Activated CD4-positive, alpha-beta T cell treated with anti-CD3 and anti-CD28 coated beads, Interleukin-2, amount 10 ng/mL, durations not matched to agents 24 days and 14 days (primary cell): ENCODE measurements around the gene ALDH3A2. TPM values are rescaled to one million over a fixed set of nuclear protein-coding genes. Genes with fewer than 3 reads are reported as not detected.

Experiments used
- DNase-seq: peaks from one replicate; pipeline ENCODE4 v3.0.0; 2022
- H3K27ac Mint-ChIP-seq: one replicate; pipeline ENCODE4 v1.8.0; 2022; ENCODE audit warnings: mild to moderate bottlenecking, mixed read lengths
- H3K27me3 Mint-ChIP-seq: one replicate; pipeline ENCODE4 v1.8.0; 2022; ENCODE audit warnings: mixed read lengths
- H3K36me3 Mint-ChIP-seq: one replicate; pipeline ENCODE4 v1.8.0; 2022; ENCODE audit warnings: low read depth, mild to moderate bottlenecking, mixed read lengths
- H3K4me1 Mint-ChIP-seq: one replicate; pipeline ENCODE4 v1.8.0; 2021; ENCODE audit warnings: mixed read lengths
- H3K4me3 Mint-ChIP-seq: one replicate; pipeline ENCODE4 v1.8.0; 2022; ENCODE audit warnings: mild to moderate bottlenecking, moderate library complexity, mixed read lengths
- H3K9me3 Mint-ChIP-seq: one replicate; pipeline ENCODE4 v1.8.0; 2021; ENCODE audit warnings: mixed read lengths
- intact Hi-C: fragments of 100-400 bp; cut with micrococcal nuclease; formaldehyde crosslinking; loops from one replicate; pipeline ENCODE4 v1.15.1; 2023
- total RNA-seq: library from RNA; stranded (reverse); gene quantifications from 2 replicates; pipeline ENCODE4 v1.2.3, GENCODE V29; 2022

The ALDH3A2 gene
- total RNA-seq, 1 donor from 2014 or later: 34.3 TPM

DNA sequence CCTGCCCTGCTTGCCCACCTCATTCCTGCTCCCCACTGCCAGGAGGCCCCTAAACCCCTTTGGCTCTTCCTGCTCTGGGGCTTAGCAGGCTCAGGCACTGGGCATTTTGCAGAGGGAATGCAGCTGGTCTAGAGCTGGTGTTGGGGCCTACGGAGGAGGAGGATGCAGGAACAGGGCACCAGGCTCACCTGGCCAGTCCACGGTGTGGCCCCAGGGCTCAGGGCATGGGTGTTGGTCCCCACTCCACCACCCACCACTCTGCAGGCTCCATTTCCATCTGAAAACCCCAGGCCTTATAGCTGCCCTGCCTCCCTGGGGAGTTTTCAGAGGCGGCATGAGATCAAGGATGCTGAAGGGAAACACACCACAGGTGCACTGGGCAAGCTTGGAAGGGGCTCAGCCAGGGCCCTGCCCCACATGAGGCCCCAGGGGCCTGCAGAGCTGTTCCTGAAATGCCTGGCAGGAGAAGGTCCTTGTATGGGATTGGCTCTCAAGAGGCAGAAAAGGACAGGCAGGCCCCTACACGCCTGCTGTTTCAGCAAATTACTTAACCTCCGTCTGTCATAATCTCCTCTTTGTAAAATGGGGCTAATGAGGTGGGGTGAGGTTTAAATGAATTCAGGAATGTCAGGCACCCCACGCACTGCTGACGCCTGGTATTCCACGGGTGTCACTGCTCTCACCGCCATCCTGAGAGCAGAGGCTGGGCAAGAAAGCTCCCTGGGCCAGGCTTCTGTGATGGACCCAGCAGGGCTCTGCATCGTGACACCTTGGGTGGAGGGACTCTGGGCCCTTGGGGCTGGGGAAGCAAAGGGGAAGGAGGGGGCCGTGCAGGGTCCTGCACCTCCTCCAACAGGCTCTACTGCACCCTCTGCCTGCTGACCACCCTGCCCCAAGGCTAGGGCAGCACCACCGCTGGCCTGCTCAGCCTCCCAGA is 58.5 kb downstream of the ALDH3A2 start:
- no peaks in the 10 kb centered on the region for H3K9me3 Mint-ChIP-seq
- H3K27ac Mint-ChIP-seq: no peak overlapping the region
- no peaks in the 10 kb centered on the region for H3K27me3 Mint-ChIP-seq
- no peaks in the 10 kb centered on the region for H3K4me1 Mint-ChIP-seq
- intact Hi-C loops: no loop called here
- DNase-seq: no peak
- no peaks in the 10 kb centered on the region for H3K36me3 Mint-ChIP-seq
- no peak overlapping the region for H3K4me3 Mint-ChIP-seq

DNA sequence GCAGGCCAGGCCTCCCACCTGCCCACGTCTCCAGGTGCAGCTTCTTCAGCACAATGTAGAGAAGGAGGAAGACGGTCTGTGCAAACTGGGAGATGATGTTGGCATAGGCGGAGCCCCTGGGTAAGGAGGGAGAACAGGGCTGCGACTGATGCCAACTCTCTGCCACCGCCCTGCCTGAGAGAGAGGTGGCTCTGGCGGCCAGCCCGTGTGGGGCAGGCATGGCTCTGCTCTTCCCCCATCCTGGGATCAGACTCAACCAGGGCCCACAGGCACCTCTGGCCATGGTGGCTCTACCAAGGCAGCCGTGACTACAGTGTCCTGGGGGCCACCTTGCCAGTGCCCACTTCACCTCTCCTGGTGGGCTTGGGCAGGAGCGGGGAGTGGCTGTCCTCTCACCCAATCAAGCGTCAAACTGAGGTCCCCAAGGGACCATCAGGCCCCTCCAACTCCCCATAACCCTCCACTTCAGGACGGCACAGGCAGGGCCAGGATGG is 59.2 kb downstream of the ALDH3A2 start:
- intact Hi-C loops: no loop called here
- Mint-ChIP-seq H3K36me3 (no peaks in the 10 kb centered on the region), H3K9me3 (no peaks in the 10 kb centered on the region), H3K4me3 (no peak overlapping the region), H3K4me1 (no peaks in the 10 kb centered on the region), H3K27ac (no peak overlapping the region), H3K27me3 (no peaks in the 10 kb centered on the region)
- no peak for DNase-seq

DNA sequence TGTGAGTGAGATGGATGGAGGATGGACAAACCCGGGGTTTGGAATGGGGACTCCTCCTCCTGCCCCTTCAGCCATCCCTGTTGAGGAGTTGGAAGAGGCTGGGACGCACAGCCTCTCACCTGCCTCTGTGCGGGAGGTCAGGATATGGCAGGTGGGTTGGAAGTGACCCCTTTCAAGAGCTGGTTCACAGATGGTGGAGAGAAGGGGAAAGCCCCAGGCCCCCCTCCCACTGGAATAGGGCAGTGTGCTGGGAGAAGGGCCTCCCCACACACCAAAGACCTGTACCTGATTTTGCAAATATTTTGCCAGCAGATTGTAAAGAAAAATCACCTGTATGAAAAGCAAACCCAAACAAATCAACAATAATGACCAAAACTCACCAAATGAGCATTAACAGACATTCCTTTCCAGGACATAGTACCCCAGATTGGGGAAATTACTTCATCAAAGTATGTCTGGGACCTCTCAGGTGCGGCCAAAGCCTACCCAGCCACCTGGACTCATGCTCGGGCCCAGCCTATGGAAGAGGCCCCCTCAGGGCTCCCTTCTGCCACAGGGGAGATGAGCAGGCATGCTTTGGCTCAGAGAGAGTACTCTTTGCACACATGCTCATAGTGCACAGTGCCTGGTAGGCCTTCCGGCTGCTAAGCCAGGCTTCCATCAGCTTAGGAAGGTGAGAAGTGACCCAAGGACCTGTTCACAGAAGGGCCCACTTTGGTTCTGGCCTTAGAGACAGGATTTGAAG is 60.1 kb downstream of the ALDH3A2 start:
- no peak overlapping the region for H3K27ac Mint-ChIP-seq
- no peak for DNase-seq
- H3K4me3 Mint-ChIP-seq: no peak overlapping the region
- no peaks in the 10 kb centered on the region for H3K27me3 Mint-ChIP-seq
- no peaks in the 10 kb centered on the region for H3K9me3 Mint-ChIP-seq
- intact Hi-C loops: no loop called here
- no peaks in the 10 kb centered on the region for H3K36me3 Mint-ChIP-seq
- H3K4me1 Mint-ChIP-seq: no peaks in the 10 kb centered on the region

DNA sequence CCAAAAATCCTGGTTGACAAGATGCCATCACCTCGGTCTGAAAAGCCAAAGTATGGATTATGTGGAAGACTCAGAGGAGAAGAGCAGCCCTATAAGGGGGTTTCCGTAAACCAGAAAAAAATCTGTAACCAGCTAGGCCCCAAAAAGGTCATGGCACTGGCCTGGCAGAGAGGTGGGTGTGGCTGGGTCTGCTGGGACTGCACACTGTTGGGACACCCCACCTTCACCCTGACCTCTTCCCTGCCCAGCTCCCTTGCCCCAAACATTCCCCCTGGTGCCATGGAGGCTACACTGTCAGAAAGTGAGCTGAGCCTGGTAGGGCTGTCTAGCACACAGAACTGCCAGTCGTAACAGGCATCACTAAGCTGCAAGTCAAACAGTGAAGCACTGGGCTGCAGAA is 61.3 kb downstream of the ALDH3A2 start:
- H3K27me3 Mint-ChIP-seq: no peaks in the 10 kb centered on the region
- DNase-seq: no peak
- H3K4me3 Mint-ChIP-seq: no peak overlapping the region
- no peak overlapping the region for H3K27ac Mint-ChIP-seq
- intact Hi-C loops: no loop called here
- H3K9me3 Mint-ChIP-seq: no peaks in the 10 kb centered on the region
- H3K36me3 Mint-ChIP-seq: no peaks in the 10 kb centered on the region
- no peaks in the 10 kb centered on the region for H3K4me1 Mint-ChIP-seq

DNA sequence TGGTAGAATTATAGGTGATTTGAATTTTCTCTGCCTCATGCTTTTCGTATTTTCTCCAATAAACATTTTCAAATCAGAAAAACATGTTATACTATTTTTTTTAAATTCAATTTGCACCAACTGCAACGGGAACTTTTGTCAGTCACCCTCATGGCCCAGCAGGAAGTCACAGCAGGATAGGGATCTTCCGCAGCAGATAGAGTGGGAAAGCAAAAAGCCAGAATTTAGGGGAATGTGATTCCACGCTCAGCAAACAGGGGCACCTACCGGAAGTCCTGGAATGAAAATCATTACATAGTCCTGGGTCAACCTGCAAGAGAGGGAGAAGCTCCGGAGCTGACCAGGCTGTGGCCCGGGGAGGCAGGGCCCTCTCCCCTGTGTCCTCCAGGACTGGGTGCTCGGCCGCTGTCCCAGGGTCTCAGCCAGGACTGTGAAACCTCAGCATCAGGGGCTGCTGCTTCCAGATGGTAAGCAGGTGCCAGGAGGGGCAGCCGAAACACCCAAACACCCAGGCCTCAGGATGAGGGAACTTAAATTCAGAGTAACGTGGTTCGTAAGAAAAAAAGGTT is 64.0 kb downstream of the ALDH3A2 start:
- H3K4me1 Mint-ChIP-seq: no peaks in the 10 kb centered on the region
- H3K27ac Mint-ChIP-seq: no peak overlapping the region
- no peak overlapping the region for H3K4me3 Mint-ChIP-seq

DNA sequence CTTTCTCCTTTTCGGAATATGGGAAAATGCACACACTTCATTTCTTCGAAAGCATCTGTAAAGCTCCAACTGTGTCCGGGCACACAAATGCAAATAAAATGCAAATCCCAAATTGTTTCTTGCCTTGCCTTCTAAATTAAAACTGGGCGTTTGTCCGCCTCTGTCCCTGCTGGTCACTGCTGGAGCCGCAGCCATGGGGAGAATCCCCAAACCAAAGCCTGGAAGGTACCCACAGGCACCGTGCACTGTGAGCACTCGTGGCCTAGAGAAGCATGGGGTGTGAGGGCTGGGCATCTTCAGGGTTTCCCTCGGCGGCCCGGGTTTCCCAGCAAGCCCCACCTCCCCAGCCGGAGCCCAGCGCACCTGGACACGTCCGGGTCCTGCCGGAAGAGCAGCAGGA is 64.9 kb downstream of the ALDH3A2 start:
- H3K4me3 Mint-ChIP-seq: no peak overlapping the region
- no peak for DNase-seq
- H3K27ac Mint-ChIP-seq: no peak overlapping the region
- intact Hi-C loops: no loop called here
- no peaks in the 10 kb centered on the region for H3K27me3 Mint-ChIP-seq
- H3K9me3 Mint-ChIP-seq: no peaks in the 10 kb centered on the region
- H3K4me1 Mint-ChIP-seq: no peaks in the 10 kb centered on the region
- H3K36me3 Mint-ChIP-seq: no peaks in the 10 kb centered on the region

More for the DNA sequence above, 64.0 kb downstream of the ALDH3A2 start:
- DNase-seq: no peak
- Mint-ChIP-seq H3K36me3 (no peaks in the 10 kb centered on the region), H3K27me3 (no peaks in the 10 kb centered on the region), H3K9me3 (no peaks in the 10 kb centered on the region)
- intact Hi-C loops: no loop called here

DNA sequence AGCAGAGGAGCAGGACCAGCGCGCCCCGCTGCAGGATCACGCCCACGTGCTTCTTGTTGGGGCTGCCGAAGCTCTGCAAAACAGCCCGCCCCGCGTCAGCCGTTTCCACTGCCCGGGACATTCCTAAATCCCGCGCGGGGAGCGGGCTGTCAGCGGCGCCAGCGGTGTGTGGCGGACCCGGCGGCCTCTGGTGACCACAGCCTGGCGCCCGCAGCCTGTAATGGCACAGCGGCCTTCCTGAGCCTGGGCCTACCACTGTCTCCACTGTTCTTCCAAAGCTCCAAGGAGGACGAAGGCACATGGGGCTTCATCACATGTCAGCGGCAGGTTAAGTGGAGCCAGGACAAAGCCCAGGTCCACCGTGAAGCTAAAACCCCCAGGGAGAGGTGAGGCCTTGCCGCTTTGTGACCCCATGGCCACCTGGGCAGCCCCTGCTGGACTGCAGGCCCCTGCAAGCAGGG is 65.4 kb downstream of the ALDH3A2 start:
- no peak for DNase-seq
- Mint-ChIP-seq H3K4me3 (no peak overlapping the region), H3K4me1 (no peaks in the 10 kb centered on the region), H3K27ac (no peak overlapping the region), H3K27me3 (no peaks in the 10 kb centered on the region), H3K36me3 (no peaks in the 10 kb centered on the region), H3K9me3 (no peaks in the 10 kb centered on the region)
- intact Hi-C loops: no loop called here

DNA sequence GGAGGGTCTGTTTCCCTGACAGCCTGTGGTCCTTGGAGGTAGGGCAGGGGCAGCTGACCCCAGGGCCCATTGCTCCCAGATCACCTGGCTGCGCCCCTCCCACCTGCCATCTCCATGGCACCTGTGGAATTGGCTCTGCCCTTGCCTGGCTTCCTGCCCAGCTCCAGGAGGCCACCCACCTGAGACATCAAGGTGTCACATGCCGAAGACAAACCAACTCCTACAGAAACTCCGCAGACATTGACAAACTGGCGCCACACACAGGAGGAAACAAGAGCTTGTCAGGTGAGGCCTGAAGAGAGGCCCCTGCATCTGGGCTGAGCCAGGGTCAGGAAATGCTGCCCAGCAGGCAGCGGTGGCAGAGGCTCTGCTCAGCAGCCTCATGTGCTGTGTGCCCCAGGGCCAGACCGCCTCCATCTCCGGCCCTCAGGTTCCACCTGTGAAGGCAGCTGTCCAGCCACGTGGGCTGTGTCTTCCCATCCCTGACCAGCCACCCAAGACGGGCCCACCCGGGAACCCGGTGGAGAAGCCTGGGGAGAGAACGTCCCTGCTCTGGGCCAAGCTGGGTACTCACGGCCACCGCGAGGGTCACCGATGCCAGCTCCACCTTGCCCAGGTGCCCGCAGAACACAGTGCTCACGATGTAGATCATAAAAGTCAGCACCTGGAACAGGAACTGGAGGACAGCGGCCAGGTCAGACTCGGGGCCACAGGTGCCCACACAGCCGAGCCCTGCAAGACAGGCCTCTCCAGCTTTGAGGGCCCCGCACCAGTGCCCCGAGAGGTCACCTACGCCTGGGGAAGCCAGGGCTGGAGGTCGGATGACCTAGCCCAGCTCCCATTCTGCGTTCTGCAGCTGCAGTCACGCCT is 66.2 kb downstream of the ALDH3A2 start:
- Mint-ChIP-seq H3K27me3 (no peaks in the 10 kb centered on the region), H3K27ac (no peak overlapping the region), H3K4me1 (no peaks in the 10 kb centered on the region), H3K9me3 (no peaks in the 10 kb centered on the region), H3K4me3 (no peak overlapping the region), H3K36me3 (no peaks in the 10 kb centered on the region)
- no peak for DNase-seq
- intact Hi-C loops: no loop called here

DNA sequence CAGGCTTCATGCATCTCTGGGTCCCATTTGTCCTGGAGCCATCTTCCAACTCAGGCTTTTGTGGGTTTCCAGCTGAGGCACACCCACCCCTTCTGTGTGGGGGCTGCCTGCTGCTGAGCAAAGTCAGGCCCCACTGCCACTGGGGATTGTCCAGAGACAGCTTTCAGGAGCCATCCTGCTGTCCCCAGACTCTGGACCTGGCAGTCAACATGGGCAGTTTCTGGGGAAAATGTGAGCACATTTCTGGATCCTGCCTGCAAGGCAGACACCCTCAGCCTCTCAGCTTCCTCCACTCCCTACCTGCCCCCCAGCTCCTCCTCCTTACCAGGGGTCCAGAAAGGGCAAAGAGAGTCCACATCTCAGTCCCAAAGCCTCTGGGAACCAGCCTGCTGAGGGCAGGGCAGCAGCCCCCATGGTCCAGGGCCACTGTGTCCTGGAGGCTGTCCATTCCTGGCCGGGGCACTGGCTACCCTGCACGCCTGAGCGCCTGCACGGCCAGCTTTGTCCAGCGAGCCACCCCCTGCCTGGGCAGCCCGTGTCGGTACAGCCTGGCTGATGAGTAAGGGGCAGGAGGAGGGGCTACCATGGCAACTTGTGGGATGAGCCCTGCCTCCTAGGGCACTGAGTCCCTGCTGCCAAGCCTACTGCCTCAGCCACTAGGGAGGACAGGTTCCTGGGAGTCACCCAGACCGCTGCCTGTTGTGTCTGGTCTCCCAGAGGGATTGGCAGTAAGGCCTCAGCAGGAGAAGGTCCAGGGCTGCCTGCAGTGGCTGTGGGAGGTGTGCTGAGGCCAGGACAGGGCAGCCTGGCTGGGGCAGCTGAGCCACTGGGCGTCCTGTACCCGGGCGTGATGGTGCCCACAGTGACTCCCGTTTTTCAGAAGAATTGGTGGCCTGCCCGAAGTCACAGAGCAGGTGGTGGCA is 67.8 kb downstream of the ALDH3A2 start, which contains the start of gene SLC47A2:
SLC47A2 (minus strand) TSS at position 477 of the 923 bp plus-strand sequence; CDS start at position 448, 29 bp downstream.
- intact Hi-C loops: no loop called here
- Mint-ChIP-seq H3K36me3 (no peaks in the 10 kb centered on the region), H3K4me1 (no peaks in the 10 kb centered on the region), H3K4me3 (no peak within 1 kb of the TSS), H3K27me3 (no peaks in the 10 kb centered on the region), H3K9me3 (no peaks in the 10 kb centered on the region), H3K27ac (no peak within 1 kb of the TSS)
- no peak for DNase-seq

DNA sequence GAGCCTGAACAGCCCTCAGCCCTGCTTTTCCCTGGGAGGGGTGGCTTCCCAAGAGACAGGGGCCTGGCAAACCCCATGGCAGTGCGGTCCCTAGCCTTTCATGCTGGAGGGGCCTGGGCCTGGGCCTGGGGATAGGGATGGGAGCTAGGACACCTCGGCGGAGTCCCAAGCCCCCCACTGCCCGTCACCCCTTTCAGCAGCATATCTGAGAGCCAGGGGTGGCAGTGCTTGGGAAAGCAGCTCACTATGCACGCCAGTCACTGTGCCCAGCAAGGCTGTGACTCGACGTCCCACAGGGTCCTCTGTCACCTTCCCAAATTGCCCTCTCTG is 68.4 kb downstream of the ALDH3A2 start:
- Mint-ChIP-seq H3K27me3 (no peaks in the 10 kb centered on the region), H3K36me3 (no peaks in the 10 kb centered on the region), H3K4me1 (no peaks in the 10 kb centered on the region), H3K9me3 (no peaks in the 10 kb centered on the region), H3K4me3 (no peak overlapping the region), H3K27ac (no peak overlapping the region)
- DNase-seq: no peak
- intact Hi-C loops: no loop called here

DNA sequence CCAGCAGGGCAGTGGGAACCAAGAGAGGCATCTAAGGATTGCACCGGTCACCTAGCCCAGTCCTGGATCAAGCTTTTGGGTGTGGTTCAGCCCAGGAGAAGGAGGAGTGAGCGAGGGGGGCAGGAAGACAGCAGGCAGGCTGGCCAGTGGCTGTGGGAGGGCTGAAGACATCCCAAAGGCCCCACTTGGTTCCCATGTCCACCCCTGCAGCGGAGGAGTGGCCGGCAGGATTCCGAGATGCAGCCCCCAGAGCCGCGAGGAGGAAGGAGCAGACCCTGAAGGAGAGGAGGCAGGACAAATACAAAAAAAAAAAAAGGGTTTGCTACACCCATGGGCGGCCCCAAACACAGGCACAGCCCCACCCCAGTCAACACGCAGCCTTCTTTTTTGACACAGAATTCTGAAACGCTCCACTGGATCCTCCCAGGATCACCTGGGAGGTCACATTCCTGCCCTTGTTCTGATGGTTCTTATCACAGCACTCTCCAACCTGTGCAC is 68.9 kb downstream of the ALDH3A2 start:
- DNase-seq: no peak
- Mint-ChIP-seq H3K36me3 (no peaks in the 10 kb centered on the region), H3K27ac (no peak overlapping the region), H3K4me1 (no peaks in the 10 kb centered on the region), H3K27me3 (peaks cover 2% of the 10 kb centered on the region), H3K9me3 (no peaks in the 10 kb centered on the region), H3K4me3 (no peak overlapping the region)
- intact Hi-C loops: no loop called here

DNA sequence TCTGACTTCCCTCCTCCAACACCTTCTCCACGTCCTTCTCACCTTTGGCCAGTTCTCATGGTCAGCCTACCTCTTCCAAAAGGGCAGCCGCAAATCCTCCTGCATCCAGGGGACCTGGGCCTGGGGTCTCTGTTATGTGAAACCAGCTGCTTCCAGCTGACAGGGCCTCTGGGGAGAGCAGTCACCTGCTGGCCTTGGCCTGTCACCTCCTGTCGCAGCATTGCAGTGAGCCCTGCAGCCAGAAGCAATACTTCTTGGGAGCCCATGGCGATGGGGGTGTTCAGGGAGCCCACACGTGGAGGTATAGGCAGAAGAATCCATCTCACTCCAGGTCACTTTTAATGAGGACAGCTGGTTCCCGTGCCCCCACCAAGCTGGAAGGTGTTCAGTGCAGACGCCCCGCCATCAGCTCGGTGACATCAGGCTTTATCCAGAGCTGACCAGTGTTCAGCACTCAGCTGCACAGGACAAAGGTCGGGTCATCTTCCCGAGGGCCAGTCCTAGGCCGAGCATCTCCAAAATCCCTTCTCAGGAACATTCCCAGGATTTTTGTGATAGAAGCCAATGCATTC is 69.6 kb downstream of the ALDH3A2 start:
- DNase-seq: no peak
- no peaks in the 10 kb centered on the region for H3K9me3 Mint-ChIP-seq
- intact Hi-C loops: no loop called here
- H3K4me1 Mint-ChIP-seq: no peaks in the 10 kb centered on the region
- no peak overlapping the region for H3K4me3 Mint-ChIP-seq
- H3K36me3 Mint-ChIP-seq: no peaks in the 10 kb centered on the region
- H3K27me3 Mint-ChIP-seq: peaks cover 2% of the 10 kb centered on the region
- H3K27ac Mint-ChIP-seq: no peak overlapping the region
